Measurements from ENCODE around the gene COL16A1. TPM values are rescaled to one million over a fixed set of nuclear protein-coding genes. Genes with fewer than 3 reads are reported as not detected.

The COL16A1 gene
- total RNA-seq, 1 experiment from 2014 or later = 6.2 TPM

DNA sequence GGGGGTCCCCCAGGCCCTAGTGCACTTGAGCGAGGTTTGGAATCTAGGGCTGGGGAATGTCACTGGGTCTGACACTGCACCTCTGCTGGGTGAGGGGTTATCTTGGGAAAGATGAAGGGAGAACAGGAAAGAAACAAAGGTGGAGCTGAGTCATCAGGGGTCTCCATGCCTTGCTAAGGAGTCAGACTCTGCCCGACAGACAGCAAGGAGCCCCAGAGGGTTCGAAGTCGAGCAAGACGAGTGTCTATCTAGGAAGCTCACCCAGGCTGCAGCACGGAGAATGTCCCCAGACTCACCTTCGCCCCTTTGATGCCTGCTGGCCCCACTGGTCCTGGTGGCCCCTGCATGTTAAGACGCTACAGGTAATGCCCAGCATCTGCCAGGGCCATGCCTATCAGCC, 18.0 kb downstream of the COL16A1 start:
- H3K27me3 ChIP-seq (ENCODE audit: insufficient read depth, low read length) = no peaks in the 10 kb centered on the region
- H3K23ac ChIP-seq (ENCODE audit: insufficient read length, low read depth, low read length) = no peak overlapping the region
- no peak for DNase-seq
- H2BK20ac ChIP-seq (ENCODE audit: low read depth, low read length, poor library complexity, severe bottlenecking) = no peak overlapping the region
- H3K4me2 ChIP-seq (ENCODE audit: insufficient read depth, insufficient read length, low read length) = no peak overlapping the region
- H3K9ac ChIP-seq (ENCODE audit: extremely low read depth, insufficient read length, low read length) = no peak overlapping the region
- Mint-ChIP-seq H3K4me3 (no peak overlapping the region; a peak in 1 of 5 replicates), H3K4me1 (peaks cover 12 to 14% of the 10 kb centered on the region in 2 experiments), H3K27me3 (ENCODE audit: low read depth) (no peaks in the 10 kb centered on the region), H3K36me3 (ENCODE audit: insufficient read depth in 1 of 3, low read depth in 3 of 3) (no peaks in the 10 kb centered on the region), H3K9me3 (no peaks in the 10 kb centered on the region), H3K27ac (peak overlapping the region in 1 of 3 experiments; percentile 12; a peak in 1 of 7 replicates)
- no peaks in the 10 kb centered on the region for H3K9me3 ChIP-seq (ENCODE audit: control insufficient read depth, low read depth, low read length)
- no peak overlapping the region for H4K8ac ChIP-seq (replicated peaks; ENCODE audit: insufficient read length, low read depth, low read length)
- H2BK5ac ChIP-seq (ENCODE audit: insufficient read length, low read length) = no peak overlapping the region
- no peaks in the 10 kb centered on the region for H3K23me2 ChIP-seq (ENCODE audit: insufficient read length, low read depth, low read length, poor library complexity, severe bottlenecking)
- no peak overlapping the region for H3K4ac ChIP-seq (ENCODE audit: low read depth, low read length)
- peaks cover 2% of the 10 kb centered on the region for H4K20me1 ChIP-seq (ENCODE audit: control insufficient read depth, insufficient read depth, insufficient read length)
- H2AK5ac ChIP-seq (ENCODE audit: insufficient read length, low read length) = no peak overlapping the region
- TF ChIP-seq, protein P1, sequence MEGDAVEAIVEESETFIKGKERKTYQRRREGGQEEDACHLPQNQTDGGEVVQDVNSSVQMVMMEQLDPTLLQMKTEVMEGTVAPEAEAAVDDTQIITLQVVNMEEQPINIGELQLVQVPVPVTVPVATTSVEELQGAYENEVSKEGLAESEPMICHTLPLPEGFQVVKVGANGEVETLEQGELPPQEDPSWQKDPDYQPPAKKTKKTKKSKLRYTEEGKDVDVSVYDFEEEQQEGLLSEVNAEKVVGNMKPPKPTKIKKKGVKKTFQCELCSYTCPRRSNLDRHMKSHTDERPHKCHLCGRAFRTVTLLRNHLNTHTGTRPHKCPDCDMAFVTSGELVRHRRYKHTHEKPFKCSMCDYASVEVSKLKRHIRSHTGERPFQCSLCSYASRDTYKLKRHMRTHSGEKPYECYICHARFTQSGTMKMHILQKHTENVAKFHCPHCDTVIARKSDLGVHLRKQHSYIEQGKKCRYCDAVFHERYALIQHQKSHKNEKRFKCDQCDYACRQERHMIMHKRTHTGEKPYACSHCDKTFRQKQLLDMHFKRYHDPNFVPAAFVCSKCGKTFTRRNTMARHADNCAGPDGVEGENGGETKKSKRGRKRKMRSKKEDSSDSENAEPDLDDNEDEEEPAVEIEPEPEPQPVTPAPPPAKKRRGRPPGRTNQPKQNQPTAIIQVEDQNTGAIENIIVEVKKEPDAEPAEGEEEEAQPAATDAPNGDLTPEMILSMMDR (conservative IDR thresholded peaks at IDR 0.05) = no peak
- no peak overlapping the region for H4K5ac ChIP-seq (ENCODE audit: insufficient read length, low read depth, low read length)
- no peak overlapping the region for H3K56ac ChIP-seq (ENCODE audit: insufficient read length, low read depth, low read length)
- H2BK120ac ChIP-seq (ENCODE audit: low read depth, low read length, poor library complexity, severe bottlenecking) = no peak overlapping the region
- no peaks in the 10 kb centered on the region for H3K79me2 ChIP-seq (ENCODE audit: insufficient read depth, low read length)
- H3T11ph ChIP-seq (ENCODE audit: low read length) = no peak overlapping the region
- H4K91ac ChIP-seq (ENCODE audit: insufficient read length, low read depth, low read length) = no peak overlapping the region
- H2BK12ac ChIP-seq (ENCODE audit: insufficient read length, low read depth, low read length) = no peak overlapping the region
- no peak overlapping the region for H3K27ac ChIP-seq (ENCODE audit: insufficient read length, low read depth, low read length)
- no peak overlapping the region for H3K18ac ChIP-seq (ENCODE audit: insufficient read length, low read depth, low read length)
- H3K4me1 ChIP-seq (ENCODE audit: insufficient read depth, low read length) = no peaks in the 10 kb centered on the region
- no peak overlapping the region for H2AFZ ChIP-seq (ENCODE audit: low read length)
- no peak overlapping the region; the same call in 1 of the 2 replicates for H3K14ac ChIP-seq (ENCODE audit: insufficient read depth, low read length)
- no peak overlapping the region for H2BK15ac ChIP-seq (ENCODE audit: low read depth, low read length)
- H3K79me1 ChIP-seq (ENCODE audit: insufficient read depth, low read depth, low read length, poor library complexity, severe bottlenecking) = no peaks in the 10 kb centered on the region
- no CpG with 5 or more reads among the region's 8 CpGs for WGBS (ENCODE audit: extremely low coverage, insufficient read length, low lambda C conversion rate)

Measured in H9 (cell line).